GM21786 (cell line): ENCODE measurements around the gene MRPL55.
A peak's percentile ranks its signal among the peaks of the same experiment; 100 is the strongest.

Experiments
- ATAC-seq: cut with Tn5 transposase; IDR thresholded peaks from one replicate; pipeline ENCODE4 v1.9.1; 2021; ENCODE audit not compliant: unreplicated experiment

MRPL55 gene

DNA sequence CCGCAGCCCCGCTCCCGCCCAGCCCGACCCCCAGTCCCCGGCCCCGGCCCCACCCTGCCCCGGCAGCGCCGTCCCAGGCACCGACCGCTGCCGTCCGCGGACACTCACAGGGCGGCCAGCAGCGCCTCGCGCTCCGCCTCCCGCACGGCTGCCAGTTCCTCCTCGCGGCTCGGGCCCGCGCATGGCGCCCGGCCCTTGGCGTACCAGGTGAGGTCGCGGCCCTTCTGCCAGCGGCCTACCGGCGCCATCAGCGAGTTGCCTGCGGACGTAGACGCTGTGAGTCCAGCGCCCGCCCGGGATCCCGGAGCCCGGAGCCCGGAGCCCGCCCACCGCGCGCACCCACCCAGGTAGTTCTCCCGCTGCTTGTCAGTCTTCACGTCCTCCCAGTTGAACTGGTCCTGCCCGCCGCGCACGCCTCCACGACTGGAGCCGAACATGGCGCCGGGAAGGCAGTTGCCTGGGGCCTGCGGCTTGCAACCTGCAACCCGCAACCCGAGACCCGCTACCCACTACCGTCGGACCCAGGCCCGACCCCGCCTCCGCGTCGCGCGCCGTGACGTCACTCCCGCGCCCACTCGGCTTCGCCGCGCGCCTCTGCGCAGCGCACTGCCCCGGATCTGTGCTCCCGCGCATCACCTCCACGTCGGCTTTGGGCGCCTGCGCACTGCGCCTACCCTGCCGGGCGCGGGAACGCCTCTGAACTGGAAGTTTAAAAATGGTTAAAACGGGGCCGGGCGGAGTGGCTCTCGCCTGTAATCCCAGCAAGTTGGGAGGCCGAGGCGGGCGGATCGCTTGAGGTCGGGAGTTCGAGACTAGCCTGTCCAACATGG lies 6.1 kb downstream of the MRPL55 start, which contains the start of gene C1orf35:
C1orf35 (minus strand) TSS at position 535 of the 830 bp plus-strand sequence; CDS start at position 437, 98 bp downstream.
- peak; percentile 73 for ATAC-seq

GRCh38 chr1:228101994-228102790 lies 6.9 kb downstream of the MRPL55 start:
- ATAC-seq: peak; percentile 19

DNA sequence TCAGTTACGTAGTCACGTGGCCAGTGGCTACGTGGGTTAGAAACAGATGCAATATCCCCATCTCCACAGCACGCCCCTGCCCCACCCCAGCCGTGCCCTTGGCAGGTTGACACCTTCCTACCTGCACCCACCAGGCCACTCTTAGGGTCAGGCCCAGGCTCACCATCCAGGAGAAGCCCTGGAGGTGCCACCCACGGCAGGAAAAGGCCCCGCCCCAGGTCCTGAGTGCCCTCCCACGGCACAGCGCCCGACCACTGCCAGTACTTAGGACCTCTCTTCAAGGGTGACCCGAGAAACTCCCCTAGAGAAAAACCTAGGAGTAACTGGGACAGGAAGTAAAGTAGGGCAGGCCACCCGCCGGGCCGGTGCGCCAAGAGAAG lies 7.5 kb downstream of the MRPL55 start:
- no peak for ATAC-seq

DNA sequence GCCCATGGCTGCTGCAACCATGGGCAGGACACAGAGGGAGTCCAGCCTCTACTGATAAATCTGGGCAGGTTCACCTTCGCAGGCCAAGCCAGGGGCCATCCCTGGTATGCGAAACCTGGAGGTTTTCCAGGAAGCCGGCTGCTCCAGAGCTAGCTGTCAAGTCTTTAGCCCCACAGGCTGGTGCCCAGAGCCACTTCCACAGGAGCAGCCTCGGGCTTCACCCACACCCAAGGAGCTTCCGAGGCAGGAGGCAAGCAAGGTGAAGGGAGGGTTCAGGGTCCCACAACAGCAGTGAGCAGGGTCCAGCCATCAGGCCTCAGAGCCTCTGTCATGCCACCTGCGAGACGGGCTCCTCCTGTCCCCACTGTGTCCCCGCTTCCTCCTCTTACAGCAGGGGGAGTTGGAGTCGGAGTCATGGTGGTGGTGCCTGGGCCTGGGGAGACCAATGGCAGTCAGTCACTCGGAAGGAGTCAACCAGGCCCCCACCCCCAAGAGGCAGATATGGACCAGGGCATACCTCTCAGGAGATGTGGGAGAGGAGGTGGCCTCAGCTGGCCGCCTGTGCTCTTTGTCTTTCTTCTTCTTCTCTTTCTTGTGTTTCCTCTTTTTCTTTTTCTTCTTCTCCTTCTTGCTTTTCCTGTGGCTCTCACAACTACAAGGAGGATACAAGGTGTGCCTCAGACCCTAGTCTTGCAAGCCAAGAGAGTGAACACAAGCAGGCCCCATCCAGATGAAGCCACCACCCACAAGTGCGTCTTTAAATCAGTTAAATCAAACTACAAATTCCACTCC lies 8.1 kb downstream of the MRPL55 start:
- no peak for ATAC-seq

GRCh38 chr1:228099331-228099732 lies 9.8 kb downstream of the MRPL55 start:
- ATAC-seq: no peak

DNA sequence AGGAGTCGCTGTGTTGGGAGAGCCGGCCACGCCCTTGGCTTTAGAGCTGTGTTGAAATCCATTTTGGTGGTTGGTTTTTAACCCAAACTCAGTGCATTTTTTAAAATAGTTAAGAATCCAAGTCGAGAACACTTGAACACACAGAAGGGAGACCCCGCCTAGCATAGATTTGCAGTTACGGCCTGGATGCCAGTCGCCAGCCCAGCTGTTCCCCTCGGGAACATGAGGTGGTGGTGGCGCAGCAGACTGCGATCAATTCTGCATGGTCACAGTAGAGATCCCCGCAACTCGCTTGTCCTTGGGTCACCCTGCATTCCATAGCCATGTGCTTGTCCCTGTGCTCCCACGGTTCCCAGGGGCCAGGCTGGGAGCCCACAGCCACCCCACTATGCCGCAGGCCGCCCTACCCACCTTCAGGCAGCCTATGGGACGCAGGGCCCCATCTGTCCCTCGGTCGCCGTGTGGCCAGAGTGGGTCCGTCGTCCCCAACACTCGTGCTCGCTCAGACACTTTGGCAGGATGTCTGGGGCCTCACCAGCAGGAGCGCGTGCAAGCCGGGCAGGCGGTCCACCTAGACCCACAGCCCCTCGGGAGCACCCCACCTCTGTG lies 10.7 kb downstream of the MRPL55 start:
- ATAC-seq: no peak

DNA sequence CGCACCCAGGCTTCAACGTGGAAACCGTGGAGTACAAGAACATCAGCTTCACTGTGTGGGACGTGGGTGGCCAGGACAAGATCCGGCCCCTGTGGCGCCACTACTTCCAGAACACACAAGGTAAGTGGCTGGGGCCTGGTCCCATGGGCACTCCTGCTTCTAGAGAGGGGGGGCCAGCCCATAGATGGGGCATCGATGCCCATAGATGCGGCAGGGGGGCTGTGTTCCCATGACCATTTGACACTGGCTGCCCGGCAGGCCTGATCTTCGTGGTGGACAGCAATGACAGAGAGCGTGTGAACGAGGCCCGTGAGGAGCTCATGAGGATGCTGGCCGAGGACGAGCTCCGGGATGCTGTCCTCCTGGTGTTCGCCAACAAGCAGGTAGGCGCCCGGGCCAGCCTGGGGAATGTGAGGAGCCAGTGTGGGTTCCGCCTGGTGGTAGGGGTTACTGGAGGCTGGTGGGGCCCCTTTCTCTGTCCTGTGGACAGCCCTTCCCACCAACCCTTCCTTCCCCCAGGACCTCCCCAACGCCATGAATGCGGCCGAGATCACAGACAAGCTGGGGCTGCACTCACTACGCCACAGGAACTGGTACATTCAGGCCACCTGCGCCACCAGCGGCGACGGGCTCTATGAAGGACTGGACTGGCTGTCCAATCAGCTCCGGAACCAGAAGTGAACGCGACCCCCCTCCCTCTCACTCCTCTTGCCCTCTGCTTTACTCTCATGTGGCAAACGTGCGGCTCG lies 11.6 kb downstream of the MRPL55 start:
- no peak for ATAC-seq

DNA sequence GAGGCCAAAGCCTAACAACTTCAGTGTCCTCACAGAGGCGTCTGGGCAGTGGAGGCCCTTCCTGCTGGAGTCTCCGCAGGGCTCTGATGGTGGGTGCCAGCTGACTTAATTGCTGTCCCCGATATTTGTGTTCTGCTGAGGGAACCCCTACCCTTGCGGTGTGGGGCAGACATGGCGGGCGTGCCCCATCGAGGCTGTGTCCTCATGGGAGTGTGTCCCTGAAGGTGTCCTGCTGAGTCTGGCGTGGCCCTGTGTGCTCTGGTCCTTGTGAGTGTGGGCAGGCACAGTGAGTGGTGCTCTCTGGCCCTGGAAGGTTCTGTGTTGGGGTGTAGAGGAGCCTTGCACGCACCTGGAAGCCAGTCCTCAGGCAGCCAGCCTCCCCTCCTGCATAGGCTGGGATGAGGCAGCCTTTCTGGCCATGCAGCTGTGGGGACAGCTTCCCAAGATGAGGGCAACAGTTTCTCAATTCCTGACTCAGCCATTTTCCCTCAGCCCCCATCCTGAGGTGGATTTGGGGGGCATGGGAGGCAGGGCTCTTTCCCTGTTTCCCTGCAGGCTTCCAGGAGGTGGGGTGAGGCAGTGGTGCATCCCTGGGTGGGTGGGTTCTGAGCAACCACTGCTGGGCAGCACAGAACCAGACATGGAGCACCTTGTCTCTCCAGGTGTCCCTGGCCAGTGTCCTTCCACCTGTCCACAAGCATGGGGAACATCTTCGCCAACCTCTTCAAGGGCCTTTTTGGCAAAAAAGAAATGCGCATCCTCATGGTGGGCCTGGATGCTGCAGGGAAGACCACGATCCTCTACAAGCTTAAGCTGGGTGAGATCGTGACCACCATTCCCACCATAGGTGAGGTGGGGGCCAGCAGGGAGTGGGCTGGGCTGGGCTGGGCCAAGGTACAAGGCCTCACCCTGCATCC lies 12.4 kb downstream of the MRPL55 start:
- ATAC-seq: no peak

- ATAC-seq: no peak
These were observed 13.2 kb downstream of the MRPL55 start for GRCh38 chr1:228095938-228096337.

DNA sequence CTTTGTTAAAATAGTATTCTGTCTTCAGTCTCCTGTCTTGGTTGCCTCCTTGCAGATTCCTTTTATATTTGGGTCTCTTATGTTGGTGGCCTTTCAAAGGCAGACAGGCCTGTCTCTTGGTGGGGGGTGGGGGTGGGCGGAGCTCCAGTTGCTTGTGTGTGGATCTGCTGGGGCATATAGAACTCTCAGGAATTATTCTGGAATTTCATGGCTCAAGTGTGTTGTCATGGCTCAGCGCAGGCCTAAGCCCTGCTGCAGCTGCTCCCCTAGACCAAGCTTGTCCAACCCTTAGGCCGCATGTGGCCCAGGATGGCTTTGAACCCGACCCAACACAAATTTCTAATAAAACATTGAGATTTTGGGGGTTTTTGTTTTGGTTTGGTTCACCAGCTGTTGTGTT lies 13.9 kb downstream of the MRPL55 start:
- no peak for ATAC-seq

GRCh38 chr1:228094432-228095016 lies 14.6 kb downstream of the MRPL55 start:
- no peak for ATAC-seq

- no peak for ATAC-seq
These were observed 15.8 kb downstream of the MRPL55 start for GRCh38 chr1:228093050-228093906.

- no peak for ATAC-seq
These were observed 16.6 kb downstream of the MRPL55 start for GRCh38 chr1:228092342-228093049.

GRCh38 chr1:228091084-228091483 lies 18.0 kb downstream of the MRPL55 start:
- ATAC-seq: no peak

- ATAC-seq: no peak
These were observed 18.5 kb downstream of the MRPL55 start for GRCh38 chr1:228090613-228091081.

GRCh38 chr1:228089519-228090380 lies 19.3 kb downstream of the MRPL55 start:
- peak; percentile 40 for ATAC-seq
